Epithelial cell of esophagus (primary cell): ENCODE results near the gene TCP1.
"Not testable (repeated sequence)": the region's sequence is repeated elsewhere in the genome, so short reads cannot be mapped to it uniquely, and the experiment has no call there.

Experiments used
- DNase-seq: peaks from one replicate; pipeline ENCODE4 v3.0.0; 2010; ENCODE audit warnings: low read depth
- H3K4me3 ChIP-seq: 2 replicates; pipeline ENCODE4 v1.5.1; 2011; ENCODE audit warnings: mild to moderate bottlenecking, low read length, control low read depth
- CTCF ChIP-seq: IDR thresholded peaks from 2 replicates; pipeline ENCODE4 v1.5.1; 2011; ENCODE audit warnings: low read depth, mild to moderate bottlenecking, low read length, control low read depth, inconsistent platforms; ENCODE audit not compliant: insufficient read depth; ENCODE audit errors: missing control alignments

Gene TCP1

GRCh38 chr6:159826004-159826403 lies 36.6 kb upstream of the TCP1 start:
- DNase-seq: no peak
- no peak for TF ChIP-seq CTCF
- no peak overlapping the region for H3K4me3 ChIP-seq

GRCh38 chr6:159824690-159825089 lies 35.3 kb upstream of the TCP1 start:
- H3K4me3 ChIP-seq, DNase-seq: not testable (repeated sequence)

GRCh38 chr6:159823953-159824352 lies 34.6 kb upstream of the TCP1 start:
- H3K4me3 ChIP-seq: no peak overlapping the region
- no peak for DNase-seq
- TF ChIP-seq CTCF: no peak

- no peak for TF ChIP-seq CTCF
- no peak for DNase-seq
- no peak overlapping the region for H3K4me3 ChIP-seq
Observed at GRCh38 chr6:159821726-159822125, 32.3 kb upstream of the TCP1 start.

GRCh38 chr6:159821122-159821521 lies 31.7 kb upstream of the TCP1 start:
- DNase-seq: no peak
- no peak for TF ChIP-seq CTCF
- H3K4me3 ChIP-seq: no peak overlapping the region

- no peak for TF ChIP-seq CTCF
- no peak overlapping the region for H3K4me3 ChIP-seq
- DNase-seq: no peak
Observed at GRCh38 chr6:159819932-159820640, 30.7 kb upstream of the TCP1 start.

GRCh38 chr6:159819098-159819497 lies 29.7 kb upstream of the TCP1 start:
- no peak for DNase-seq
- TF ChIP-seq CTCF: no peak
- no peak overlapping the region for H3K4me3 ChIP-seq
